HuH-7 (cell line): Measurements from ENCODE around the gene KCNN3.
A peak's percentile ranks its signal among the peaks of the same experiment; 100 is the strongest.

Source experiments
- DNase-seq: peaks from one replicate; pipeline ENCODE4 v3.0.0; 2011; ENCODE audit warnings: low spot score

Gene KCNN3

DNA sequence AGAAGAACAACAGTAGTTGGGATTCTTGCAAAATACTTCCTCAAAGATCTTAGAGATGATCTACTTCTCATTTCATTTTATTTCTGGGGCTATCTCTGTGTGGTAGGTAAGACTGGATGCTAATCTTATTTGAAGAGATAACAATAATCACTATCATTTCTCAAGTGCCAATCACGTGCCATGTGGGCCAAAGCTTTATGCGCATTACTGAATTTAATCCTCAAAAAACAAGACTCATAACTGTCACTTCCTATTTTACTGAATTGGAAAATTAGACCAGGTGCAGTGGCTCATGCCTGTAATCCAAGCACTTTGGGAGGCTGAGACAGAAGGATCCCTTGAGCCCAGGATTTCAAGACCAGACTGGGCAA lies 121.7 kb downstream of the KCNN3 start:
- no peak for DNase-seq

DNA sequence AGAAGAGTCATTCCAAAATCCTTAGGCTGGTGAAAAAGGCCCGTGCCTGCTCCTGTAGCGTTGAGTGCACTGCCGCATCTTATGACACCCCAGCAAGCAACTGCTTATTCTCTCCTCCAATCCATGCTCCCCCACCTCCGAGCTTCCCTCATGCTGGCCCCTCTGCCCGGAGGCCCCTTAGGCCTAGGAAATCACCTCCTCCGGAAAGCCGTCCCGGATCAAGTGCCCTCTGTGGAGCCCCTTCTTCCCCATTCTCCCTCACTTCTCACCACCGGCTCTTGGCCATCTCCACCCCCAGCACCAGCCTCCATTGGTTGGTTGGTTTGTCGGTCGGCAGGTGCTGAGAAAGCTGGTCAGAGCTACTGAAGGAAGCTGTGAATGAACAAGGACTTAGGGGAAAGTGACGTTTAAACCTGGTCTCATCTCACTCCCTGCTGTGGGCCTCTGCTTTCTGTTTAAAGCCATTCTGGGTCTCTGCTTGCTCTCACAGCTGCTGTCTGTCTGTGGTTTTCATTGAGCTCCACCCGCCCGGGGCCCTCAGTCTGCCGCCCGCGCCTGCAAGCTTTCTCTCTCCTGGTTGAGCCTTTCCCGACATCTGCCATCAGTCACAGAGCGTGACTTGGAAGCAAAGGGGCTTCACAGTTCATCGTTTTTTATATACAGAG lies 122.2 kb downstream of the KCNN3 start:
- no peak for DNase-seq

DNA sequence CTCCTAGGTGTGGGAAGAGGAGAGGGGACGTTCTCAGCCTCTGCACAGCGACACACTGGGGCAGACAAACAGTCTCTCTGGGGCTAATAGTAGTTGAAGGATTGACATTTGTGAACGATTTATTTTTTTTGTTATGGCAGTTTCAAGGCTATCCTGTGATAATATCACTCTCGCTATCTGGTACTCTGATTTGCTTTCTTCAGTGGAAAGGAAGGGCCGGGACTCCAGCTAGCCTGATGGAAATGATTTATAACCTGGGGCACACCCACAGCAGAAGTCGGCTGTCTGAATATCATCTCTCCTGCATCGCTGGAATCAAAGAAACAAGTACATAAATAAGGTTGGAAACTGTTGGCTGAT lies 122.7 kb downstream of the KCNN3 start:
- no peak for DNase-seq

DNA sequence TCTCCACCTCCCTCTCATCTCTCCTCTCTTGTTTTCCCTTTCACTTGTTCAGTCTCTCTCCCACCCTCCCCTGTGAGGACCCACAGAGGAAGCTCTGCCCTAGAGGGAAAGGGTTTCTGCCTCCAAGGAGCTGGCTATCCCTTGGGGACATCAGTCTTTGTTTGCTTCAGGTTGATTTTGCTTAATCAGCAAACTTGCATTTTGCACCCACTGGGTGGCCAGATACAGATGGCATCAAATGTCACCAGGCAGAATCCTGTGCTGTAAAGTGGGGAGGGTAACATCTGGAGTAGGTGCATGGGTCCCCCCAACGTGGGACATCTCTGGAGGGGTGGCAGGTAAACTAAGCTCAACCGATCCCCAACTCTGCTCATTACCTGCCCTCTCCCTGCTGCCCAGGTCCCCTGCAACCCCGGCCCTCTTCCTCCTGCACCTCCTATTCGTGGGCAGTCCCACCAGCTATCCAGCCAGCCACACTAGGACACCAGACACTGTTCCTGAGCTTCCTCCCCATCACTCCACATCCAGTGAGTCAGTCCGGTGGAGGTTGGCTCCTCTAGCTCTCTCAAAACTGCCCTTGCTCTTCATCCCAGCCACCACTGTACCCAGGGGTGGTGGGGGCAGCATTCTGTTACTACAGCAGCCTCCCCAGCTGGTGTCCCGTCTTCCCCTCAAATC lies 123.3 kb downstream of the KCNN3 start:
- DNase-seq = no peak

DNA sequence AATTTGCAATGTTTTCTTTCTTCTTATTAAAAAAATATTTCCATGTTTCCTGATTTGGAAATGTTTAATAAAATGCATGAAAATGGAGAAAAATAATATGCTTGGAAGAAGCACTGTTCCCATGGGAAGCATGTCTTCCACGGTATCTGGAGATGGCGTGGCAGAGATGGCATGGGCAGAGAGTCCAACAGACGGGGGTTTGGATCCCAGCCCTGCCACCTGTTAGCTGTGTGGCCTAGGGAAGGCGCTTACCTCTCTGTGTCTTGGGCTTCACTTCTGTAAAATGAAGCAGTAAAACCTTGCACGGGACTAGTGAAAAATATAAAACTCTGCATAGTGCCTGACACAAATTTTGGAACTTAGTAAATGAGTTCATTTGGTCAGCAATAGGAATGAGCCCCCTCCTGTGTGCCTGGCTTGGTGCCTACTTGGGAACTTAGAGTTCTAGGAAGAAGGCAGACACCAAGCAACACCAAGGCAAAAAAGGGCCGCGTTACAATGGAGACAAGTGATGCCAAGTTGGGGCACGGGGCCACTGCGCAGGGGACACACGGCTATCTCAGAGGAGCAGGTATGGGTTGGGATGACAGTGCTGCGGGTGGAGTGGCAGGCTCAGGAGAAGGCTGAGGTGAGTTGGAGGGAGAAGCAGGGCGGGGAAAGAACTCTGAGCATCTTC lies 124.2 kb downstream of the KCNN3 start:
- no peak for DNase-seq

DNA sequence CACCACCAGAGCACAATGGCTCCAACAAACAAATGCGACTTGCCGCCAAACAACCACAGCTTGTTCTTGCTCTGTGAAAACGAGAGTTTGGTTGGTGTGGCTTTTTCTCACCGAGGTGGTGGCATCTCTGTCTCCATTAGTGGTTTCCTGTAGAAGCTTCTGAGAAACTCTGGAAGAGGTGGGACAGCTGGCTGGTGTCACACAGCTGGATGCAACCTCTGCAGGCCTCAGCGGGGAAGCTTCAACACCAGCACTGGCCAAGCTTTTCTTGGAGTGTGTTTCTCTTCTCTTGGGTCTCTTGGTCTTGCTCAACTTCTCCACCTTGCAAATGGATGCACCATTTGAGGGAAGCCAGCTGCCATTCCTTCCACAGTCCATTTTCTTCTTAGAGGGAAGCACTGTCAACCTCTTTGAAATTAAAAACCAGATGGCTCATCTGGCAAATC lies 124.8 kb downstream of the KCNN3 start:
- no peak for DNase-seq

DNA sequence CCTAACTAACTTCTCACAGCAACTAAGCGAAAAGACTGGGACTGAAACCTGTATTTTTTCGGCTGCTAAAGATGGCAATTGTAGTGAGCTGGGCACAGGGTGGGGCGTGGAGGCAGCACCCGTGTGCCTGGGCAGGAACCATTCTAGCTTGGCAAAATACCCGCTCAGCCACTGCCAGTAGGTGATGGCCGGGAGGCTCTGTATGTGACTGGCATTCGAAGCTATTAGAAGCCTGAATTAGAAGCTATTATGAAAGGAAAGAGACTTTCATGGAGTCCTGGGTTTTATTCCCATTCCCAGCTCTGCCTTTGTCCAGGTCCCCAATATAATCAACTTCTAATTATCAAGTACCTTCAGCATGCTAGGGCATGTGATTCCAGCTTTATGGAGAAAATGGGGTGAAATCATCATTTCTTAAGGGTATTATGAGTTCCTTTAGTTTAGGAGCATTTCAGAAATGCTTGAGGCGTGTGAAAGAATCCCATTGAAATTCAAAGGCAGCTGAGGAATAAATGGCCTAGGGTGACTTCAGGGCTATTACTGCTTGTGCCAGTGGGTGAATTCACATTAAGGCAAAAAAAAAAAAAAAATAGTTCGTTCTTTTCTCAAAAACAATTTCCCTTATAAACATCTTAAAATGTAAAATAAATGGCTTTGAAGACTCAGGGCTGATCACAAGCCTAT lies 125.6 kb downstream of the KCNN3 start:
- no peak for DNase-seq

DNA sequence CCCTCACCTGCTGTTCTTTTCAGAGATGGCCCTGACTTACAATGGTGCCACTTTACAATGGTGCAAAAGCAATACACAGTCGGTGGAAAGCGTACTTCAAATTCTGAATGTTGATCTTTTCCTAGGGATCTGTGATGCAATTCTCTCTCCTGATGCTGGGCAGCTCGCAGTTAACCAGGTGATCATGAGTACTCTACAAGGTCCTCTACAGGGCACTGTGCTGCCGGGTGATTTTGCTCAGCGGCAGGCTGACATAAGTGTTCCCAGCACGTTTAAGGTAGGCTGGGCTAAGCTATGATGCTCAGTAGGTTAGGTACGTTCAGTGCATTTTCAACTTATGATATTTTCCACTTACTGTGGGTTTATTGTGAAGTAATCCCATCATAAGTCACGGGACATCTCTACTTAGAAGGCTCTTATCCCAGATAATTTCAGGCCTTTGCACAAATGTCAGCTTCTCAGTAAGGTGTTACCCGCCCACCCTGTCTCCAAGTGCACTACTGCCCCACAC lies 126.5 kb downstream of the KCNN3 start:
- DNase-seq = no peak

DNA sequence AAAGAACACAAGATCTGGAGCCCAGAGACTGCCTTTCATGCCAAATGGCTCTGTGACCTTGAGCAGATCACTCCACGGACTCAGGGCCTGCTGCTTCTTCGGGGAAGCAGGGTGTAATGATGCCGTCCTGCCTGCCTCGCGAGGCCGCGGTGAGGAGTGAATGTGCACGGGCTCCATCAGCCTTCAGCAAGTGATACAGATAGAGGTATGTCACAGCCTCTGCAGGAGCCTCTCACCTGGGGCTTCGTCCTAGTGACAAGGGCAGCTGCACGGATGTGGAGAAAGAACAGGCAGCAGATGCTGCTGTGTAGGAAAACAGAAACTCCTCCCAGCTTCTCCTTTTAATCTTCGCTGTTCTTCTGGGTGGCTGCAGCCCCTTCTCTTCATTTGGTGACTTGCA lies 127.5 kb downstream of the KCNN3 start:
- no peak for DNase-seq

DNA sequence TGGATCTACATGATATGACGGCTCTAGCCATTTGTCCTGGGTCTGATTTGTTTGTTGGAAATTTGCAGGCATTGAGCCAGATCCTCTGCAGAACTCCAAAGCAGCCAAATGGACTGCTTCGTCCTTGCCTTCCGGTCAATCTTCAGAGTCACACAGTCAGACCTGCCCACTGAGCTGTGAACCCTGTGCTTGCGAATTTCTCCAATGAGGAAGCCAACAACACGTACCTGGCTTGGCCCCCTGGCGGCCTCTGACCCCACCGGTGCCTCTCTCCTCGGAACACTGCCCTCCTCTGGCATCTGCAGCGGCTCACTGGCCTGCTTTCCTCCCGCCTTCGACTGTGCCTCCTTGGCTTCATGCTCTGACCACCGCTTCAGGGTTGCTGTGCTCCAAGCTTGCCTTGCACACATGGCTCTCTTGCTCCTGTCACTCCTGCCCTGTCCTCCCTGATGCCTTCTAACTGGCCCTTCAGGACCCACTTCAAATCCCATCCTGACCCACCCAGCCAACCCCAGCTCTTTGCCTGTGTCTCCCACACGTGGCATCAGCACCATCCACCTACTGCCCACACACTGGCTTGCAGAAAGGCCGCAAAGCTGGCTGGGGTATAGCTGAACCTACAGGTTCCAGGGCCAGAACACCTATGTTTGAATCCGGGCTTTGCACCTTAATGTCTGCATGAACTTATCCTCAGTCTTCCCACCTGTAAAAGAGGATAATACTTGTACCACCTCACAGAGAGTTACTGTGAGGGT lies 128.2 kb downstream of the KCNN3 start:
- peak; percentile 76 for DNase-seq

DNA sequence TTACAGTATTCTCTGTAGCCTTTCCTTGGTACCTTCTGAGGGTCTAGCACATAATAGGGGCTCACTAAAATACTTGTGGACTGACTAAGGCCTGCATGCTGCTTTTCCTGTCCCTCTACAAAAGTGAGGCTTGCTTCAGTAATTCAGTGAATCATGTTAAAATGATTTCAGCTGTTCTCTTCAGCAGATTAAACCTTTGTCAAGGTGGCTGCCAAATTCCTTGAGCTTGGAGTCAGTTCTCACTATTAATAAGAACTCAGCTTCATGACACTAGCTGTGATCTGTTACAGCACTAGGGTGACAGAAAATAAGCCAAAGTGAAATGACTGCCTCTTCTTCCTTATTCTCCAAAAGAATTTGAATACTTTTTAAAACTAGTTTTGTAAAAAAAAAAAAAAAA lies 128.8 kb downstream of the KCNN3 start:
- no peak for DNase-seq

DNA sequence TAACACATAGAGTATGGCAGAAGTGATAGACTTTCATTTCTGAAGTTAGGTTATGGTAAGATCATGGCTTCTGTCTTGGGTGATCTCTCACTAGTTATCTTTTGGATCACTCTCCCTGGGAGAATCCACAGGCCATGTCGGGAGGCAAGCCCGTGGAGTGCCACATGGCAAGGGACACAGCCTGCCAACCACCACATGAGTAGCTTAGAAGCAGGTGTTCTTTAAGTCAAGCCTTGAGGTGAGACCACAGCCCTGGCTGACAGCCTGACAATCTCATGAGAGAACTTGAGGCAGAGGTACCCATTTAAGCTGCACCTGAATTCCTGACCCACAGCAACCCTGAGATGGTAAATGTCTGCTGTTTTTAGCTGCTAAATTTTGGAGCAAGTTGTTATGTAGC lies 130.4 kb downstream of the KCNN3 start:
- no peak for DNase-seq

DNA sequence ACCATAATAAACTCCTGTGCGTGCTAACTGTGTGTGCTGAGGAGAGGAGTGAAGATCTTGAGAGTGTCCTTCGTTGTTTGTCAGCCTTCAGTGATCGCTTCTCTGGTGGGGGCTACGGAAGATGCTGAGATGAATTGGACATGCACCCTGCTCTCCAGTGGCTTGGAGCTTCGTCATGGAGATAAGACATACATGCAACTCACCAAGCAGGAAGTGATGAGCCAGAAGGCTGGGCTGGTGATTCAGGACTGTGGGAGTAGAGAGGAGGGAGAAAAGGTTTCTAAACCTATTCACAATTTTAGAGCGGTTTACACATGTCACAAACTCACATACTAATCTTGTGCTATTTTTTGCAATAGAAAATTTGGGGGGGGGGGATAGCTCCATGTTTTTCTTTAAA lies 133.2 kb downstream of the KCNN3 start:
- DNase-seq = no peak

DNA sequence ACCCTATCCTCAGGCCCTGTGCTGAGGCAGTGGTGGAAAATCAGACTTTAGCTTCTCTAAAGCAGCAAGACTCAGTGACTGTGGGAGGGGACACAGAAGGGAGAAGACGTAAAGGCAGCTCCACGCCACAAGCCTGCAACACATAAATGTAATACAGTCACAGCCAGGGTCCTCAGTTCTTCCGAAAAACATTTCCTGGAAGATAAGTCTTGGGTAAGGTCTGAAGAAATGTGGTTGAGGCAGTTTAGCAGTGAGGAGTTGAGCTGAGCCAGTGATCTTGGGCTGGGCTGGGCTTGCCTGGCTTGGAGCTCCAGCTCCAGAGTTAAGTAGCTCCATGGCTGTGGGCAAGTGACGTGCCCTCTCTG lies 134.3 kb downstream of the KCNN3 start:
- no peak for DNase-seq

DNA sequence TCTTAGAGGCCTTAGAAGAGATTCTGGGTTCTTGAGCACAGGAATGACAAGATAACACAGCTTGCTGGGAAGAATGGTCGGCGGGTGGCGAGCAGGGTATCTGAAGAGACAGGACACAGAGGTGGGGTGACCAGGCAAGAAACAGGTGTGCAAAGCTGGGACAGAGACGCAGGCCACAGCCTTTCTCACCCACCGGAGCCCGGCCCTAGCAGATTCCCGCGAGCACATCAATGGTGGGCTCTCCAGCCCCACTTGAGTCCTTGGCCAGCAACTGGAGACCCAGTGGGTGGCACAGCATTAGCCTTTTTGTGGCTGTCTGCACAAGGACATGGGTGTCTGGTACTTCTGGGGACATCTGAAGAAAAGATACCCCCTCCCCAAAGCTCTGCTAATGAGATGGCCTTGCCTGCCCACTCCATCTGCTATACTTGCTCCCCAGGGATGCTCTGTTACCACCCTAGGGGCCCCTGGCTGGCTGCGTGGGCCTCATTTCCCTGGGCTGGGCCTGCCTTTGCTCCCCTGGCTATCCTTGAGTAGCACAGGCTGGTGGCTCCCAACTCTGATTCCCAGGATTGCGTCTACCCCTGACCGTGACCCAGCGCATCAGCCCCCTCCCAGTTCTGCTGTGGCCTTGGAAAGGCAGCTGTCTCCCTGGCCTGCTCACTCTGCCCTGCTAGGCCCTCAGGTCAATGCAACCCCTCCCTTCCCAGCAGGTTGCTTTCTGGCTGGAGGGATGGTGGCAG lies 134.8 kb downstream of the KCNN3 start:
- DNase-seq = no peak

DNA sequence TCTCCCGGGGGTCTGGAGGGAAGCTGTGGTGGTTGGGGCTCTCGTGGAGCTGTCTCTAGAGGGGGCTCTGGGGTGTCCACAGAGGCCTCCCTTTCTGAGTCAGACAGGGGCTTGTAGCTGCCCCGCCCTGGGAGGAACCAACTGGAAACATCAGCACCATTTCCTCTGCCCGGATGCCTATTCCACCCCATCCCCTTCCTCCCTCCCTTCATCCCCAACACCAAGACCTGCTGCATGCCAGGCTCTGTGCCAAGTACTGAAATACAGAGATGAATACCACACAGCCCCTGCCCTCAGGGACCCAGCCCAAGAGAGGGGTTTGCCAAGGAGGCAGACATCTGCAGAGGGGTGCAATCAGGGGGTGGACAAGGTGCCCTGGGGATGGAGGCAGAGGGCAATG lies 136.5 kb downstream of the KCNN3 start:
- no peak for DNase-seq

DNA sequence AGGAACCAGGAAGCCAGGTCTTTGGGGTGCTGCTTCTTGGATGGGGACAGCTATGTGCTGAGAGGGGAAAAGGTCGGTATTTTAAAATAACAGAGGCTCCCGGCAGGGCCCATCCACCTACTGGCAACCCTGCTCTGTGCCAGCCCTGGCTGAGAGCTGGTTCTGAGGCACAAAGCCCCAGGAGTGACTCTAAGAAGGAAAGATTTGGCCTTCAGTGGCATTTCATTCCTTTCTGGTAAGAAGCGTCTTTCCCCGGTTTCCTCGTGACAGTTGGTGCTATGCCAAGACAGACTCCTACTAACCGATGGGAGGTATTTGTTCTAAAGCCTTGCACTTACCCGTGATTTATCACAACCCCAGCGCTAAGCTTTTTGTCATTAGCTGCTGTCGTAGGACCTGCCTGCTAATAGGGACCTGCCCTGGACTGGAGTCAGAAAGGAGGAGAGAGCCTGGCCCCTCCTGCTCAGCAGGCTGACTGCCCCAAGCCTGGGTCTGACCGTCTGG lies 139.0 kb downstream of the KCNN3 start:
- DNase-seq = no peak

DNA sequence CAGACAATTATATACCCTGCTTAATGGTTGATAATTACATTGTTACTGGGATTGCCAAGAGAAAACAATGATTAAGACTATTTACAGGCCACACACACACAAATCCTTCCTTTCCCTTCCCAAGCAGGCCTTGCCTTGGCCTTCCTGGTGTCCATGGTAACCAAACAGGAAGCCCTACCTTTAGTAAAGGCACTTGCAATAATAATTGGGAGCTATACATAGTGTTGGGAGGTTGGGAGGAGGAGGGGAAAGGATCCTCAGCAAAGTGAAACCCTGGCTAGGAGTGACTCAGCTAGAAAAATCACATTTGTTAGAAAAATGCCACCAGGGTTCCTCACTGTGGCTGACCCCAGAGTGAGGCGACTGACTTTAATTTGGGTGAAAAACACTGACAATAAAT lies 139.8 kb downstream of the KCNN3 start:
- no peak for DNase-seq

DNA sequence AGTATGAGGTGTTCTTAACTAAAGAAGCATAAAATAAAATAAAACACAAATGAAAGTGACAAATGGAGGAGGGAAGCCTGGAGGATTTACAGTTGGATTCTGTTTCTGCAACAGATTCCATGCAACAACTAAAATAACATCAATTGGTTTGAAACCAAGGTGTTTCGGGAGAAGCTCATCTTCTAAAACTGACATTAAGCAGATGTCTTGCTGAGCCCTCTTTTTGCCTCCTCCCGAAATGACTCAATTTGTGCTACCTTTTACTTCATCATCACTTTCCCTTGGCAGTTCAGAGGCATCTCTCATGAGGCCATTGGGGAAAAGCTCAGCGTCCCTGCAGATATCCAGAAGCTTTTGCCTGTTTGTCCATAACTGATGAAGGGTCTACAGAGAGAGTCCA lies 140.5 kb downstream of the KCNN3 start:
- no peak for DNase-seq

DNA sequence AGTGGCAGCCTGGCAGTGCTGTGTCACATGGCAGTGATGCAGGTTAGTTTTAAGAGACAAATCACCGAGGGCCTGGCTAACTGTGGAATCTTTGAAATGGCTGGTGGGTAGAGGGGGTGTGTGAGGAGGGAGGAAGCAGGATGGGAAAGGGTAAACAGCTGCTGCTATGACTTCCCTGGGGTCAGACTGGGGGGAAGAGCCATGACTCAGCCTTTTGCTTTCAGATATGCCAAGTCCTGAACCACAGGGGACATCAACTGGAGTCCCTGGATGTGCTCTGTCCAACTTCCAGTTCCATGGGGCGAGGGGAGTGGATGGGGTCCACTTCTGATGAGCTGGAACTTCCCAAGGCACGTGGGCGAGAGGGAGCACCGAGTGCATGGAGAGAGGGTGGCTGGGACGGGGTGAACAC lies 141.0 kb downstream of the KCNN3 start:
- no peak for DNase-seq
